H9 (cell line): Measurements from ENCODE around the gene COL4A6. TPM values are rescaled to one million over a fixed set of nuclear protein-coding genes. Genes with fewer than 3 reads are reported as not detected.

Experiments
- DNase-seq: peaks from one replicate; pipeline ENCODE4 v3.0.0-alpha.2; 2017
- H2AFZ ChIP-seq: one replicate; pipeline ENCODE4 v1.6.1; 2013; ENCODE audit warnings: mild to moderate bottlenecking, low read length, control low read depth, moderate library complexity
- H2AK5ac ChIP-seq: 2 replicates; pipeline ENCODE4 v1.6.1; 2013; ENCODE audit warnings: low read length, control low read depth, mixed read lengths; ENCODE audit not compliant: insufficient read length
- H2BK120ac ChIP-seq: one replicate; pipeline ENCODE4 v1.6.1; 2013; ENCODE audit warnings: low read depth, mild to moderate bottlenecking, low read length, control low read depth, inconsistent platforms; ENCODE audit not compliant: poor library complexity, severe bottlenecking
- H2BK12ac ChIP-seq: 2 replicates; pipeline ENCODE4 v1.6.1; 2013; ENCODE audit warnings: low read length, control low read depth, mixed read lengths, low read depth; ENCODE audit not compliant: insufficient read length
- H2BK15ac ChIP-seq: 2 replicates; pipeline ENCODE4 v1.6.1; 2013; ENCODE audit warnings: low read depth, low read length, control low read depth
- H2BK20ac ChIP-seq: one replicate; pipeline ENCODE4 v1.6.1; 2013; ENCODE audit warnings: low read depth, mild to moderate bottlenecking, low read length, control low read depth, inconsistent platforms; ENCODE audit not compliant: poor library complexity, severe bottlenecking
- H2BK5ac ChIP-seq: 2 replicates; pipeline ENCODE4 v1.6.1; 2013; ENCODE audit warnings: low read length, control low read depth, mixed read lengths; ENCODE audit not compliant: insufficient read length
- H3K14ac ChIP-seq: 2 replicates; pipeline ENCODE4 v1.6.1; 2013; ENCODE audit warnings: low read length, control low read depth; ENCODE audit not compliant: insufficient read depth
- H3K18ac ChIP-seq: 2 replicates; pipeline ENCODE4 v1.6.1; 2013; ENCODE audit warnings: low read depth, mild to moderate bottlenecking, mixed read lengths, low read length, control low read depth; ENCODE audit not compliant: insufficient read length
- H3K23ac ChIP-seq: 2 replicates; pipeline ENCODE4 v1.6.1; 2013; ENCODE audit warnings: low read length, control low read depth, mixed read lengths, low read depth; ENCODE audit not compliant: insufficient read length
- H3K23me2 ChIP-seq: 2 replicates; pipeline ENCODE4 v1.6.1; 2013; ENCODE audit warnings: low read depth, mild to moderate bottlenecking, mixed read lengths, low read length, control low read depth; ENCODE audit not compliant: insufficient read length, poor library complexity, severe bottlenecking
- H3K27ac ChIP-seq: 2 replicates; pipeline ENCODE4 v1.5.1; 2013; ENCODE audit warnings: low read length, control low read depth, mixed read lengths, low read depth; ENCODE audit not compliant: insufficient read length
- H3K27me3 ChIP-seq: 2 replicates; pipeline ENCODE4 v1.6.1; 2013; ENCODE audit warnings: low read length, control low read depth, inconsistent platforms; ENCODE audit not compliant: insufficient read depth
- H3K4ac ChIP-seq: 2 replicates; pipeline ENCODE4 v1.6.1; 2013; ENCODE audit warnings: low read depth, mild to moderate bottlenecking, control low read depth, inconsistent platforms, low read length, moderate library complexity
- H3K4me1 ChIP-seq: 2 replicates; pipeline ENCODE4 v1.6.1; 2013; ENCODE audit warnings: low read length, control low read depth, inconsistent platforms; ENCODE audit not compliant: insufficient read depth
- H3K4me2 ChIP-seq: 2 replicates; pipeline ENCODE4 v1.6.1; 2013; ENCODE audit warnings: low read length, control low read depth, mixed read lengths; ENCODE audit not compliant: insufficient read length, insufficient read depth
- H3K56ac ChIP-seq: 2 replicates; pipeline ENCODE4 v1.6.1; 2013; ENCODE audit warnings: low read depth, mild to moderate bottlenecking, mixed read lengths, low read length, control low read depth; ENCODE audit not compliant: insufficient read length
- H3K79me1 ChIP-seq: 2 replicates; pipeline ENCODE4 v1.6.1; 2013; ENCODE audit warnings: low read depth, mild to moderate bottlenecking, moderate library complexity, low read length, control low read depth, inconsistent platforms; ENCODE audit not compliant: insufficient read depth, poor library complexity, severe bottlenecking
- H3K79me2 ChIP-seq: 2 replicates; pipeline ENCODE4 v1.6.1; 2013; ENCODE audit warnings: low read length, control low read depth, inconsistent platforms; ENCODE audit not compliant: insufficient read depth
- H3K9ac ChIP-seq: 2 replicates; pipeline ENCODE4 v1.6.1; 2013; ENCODE audit warnings: low read length, control low read depth, mixed read lengths; ENCODE audit not compliant: insufficient read length; ENCODE audit errors: extremely low read depth
- H3K9me3 ChIP-seq: one replicate; pipeline ENCODE4 v1.6.1; 2013; ENCODE audit warnings: low read depth, low read length, inconsistent platforms; ENCODE audit not compliant: control insufficient read depth
- H3T11ph ChIP-seq: one replicate; pipeline ENCODE4 v1.6.1; 2013; ENCODE audit warnings: mild to moderate bottlenecking, low read length, control low read depth, inconsistent platforms
- H4K20me1 ChIP-seq: one replicate; pipeline ENCODE4 v1.6.1; 2013; ENCODE audit not compliant: control insufficient read depth, insufficient read length, insufficient read depth
- H4K5ac ChIP-seq: 2 replicates; pipeline ENCODE4 v1.6.1; 2013; ENCODE audit warnings: low read depth, mild to moderate bottlenecking, mixed read lengths, low read length, control low read depth; ENCODE audit not compliant: insufficient read length
- H4K8ac ChIP-seq: replicated peaks from 2 replicates; pipeline ENCODE4 v1.6.1; 2013; ENCODE audit warnings: low read length, control low read depth, mixed read lengths, low read depth; ENCODE audit not compliant: insufficient read length
- H4K91ac ChIP-seq: 2 replicates; pipeline ENCODE4 v1.6.1; 2013; ENCODE audit warnings: low read depth, mild to moderate bottlenecking, moderate library complexity, mixed read lengths, low read length, control low read depth; ENCODE audit not compliant: insufficient read length
- H3K27ac Mint-ChIP-seq, 3 experiments: 2 replicates in 2 of 3; 3 replicates in 1 of 3; pipeline ENCODE4 v1.8.0; 2020 to 2021; ENCODE audit warnings: mixed read lengths in 3 of 3, mild to moderate bottlenecking in 1 of 3, moderate library complexity in 1 of 3
- H3K27me3 Mint-ChIP-seq: 2 replicates; pipeline ENCODE4 v1.8.0; 2021; ENCODE audit warnings: low read depth, mild to moderate bottlenecking, moderate library complexity, mixed read lengths
- H3K36me3 Mint-ChIP-seq, 3 experiments: 2 replicates in 2 of 3; 3 replicates in 1 of 3; pipeline ENCODE4 v1.8.0; 2020 to 2021; ENCODE audit warnings: low read depth in 3 of 3, mixed read lengths in 3 of 3; ENCODE audit not compliant: insufficient read depth in 1 of 3
- H3K4me1 Mint-ChIP-seq, 2 experiments: 2 replicates each; pipeline ENCODE4 v1.8.0; 2020; ENCODE audit warnings: mixed read lengths in 2 of 2
- H3K4me3 Mint-ChIP-seq, 2 experiments: 2 replicates in 1 of 2; 3 replicates in 1 of 2; pipeline ENCODE4 v1.8.0; 2020 to 2021; ENCODE audit warnings: mild to moderate bottlenecking in 2 of 2, mixed read lengths in 2 of 2, moderate library complexity in 1 of 2
- H3K9me3 Mint-ChIP-seq, 2 experiments: 2 replicates in 1 of 2; 3 replicates in 1 of 2; pipeline ENCODE4 v1.8.0; 2020; ENCODE audit warnings: mild to moderate bottlenecking in 2 of 2, mixed read lengths in 2 of 2, moderate library complexity in 1 of 2
- WGBS: extraction: QIAGEN DNeasy Blood & Tissue Kit; methylation state at CpG from one replicate; pipeline ENCODE4 v1.1.7; 2013; ENCODE audit warnings: missing lambda C conversion rate, low lambda C conversion rate, mixed read lengths; ENCODE audit not compliant: insufficient read length; ENCODE audit errors: extremely low coverage; 5-methylcytosine and 5-hydroxymethylcytosine counted together
- total RNA-seq: library from RNA; stranded (reverse); gene quantifications from 2 replicates; pipeline ENCODE4 v1.2.1, GENCODE V29; 2021
- TF ChIP-seq, protein P1 (sequence below): fragments of 200-600 bp; sonication (generic); conservative IDR thresholded peaks from 3 replicates; pipeline ENCODE4 v1.8.0; 2021; ENCODE audit warnings: antibody characterized with exemption, mild to moderate bottlenecking

The COL4A6 gene
- total RNA-seq, 1 experiment from 2014 or later, result 16.7 TPM

GRCh38 chrX:108396188-108396891 is 41.9 kb downstream of the COL4A6 start:
- H3K9me3 Mint-ChIP-seq, result peaks cover 4 to 7% of the 10 kb centered on the region in 2 experiments
- Histone ChIP-seq H4K8ac (no peak overlapping the region), H3K27me3 (no peaks in the 10 kb centered on the region), H3K4me1 (peaks cover 8% of the 10 kb centered on the region; the same call in 1 of the 2 replicates), H3K79me1 (no peaks in the 10 kb centered on the region), H3K9me3 (no peaks in the 10 kb centered on the region), H2BK120ac (no peak overlapping the region), H2BK15ac (no peak overlapping the region), H2AFZ (no peak overlapping the region), H3K27ac (peak overlapping the region; percentile 10), H2AK5ac (no peak overlapping the region), H3K14ac (no peak overlapping the region), H3K4ac (no peak overlapping the region; the same call in 1 of the 2 replicates), H4K5ac (no peak overlapping the region), H2BK5ac (no peak overlapping the region), H3K18ac (peak overlapping the region; percentile 21), H4K91ac (no peak overlapping the region), H3K56ac (no peak overlapping the region), H3K4me2 (peak overlapping the region; percentile 4), H3K9ac (no peak overlapping the region), H2BK12ac (no peak overlapping the region), H3K23ac (no peak overlapping the region), H4K20me1 (no peaks in the 10 kb centered on the region), H2BK20ac (no peak overlapping the region), H3T11ph (no peak overlapping the region), H3K79me2 (no peaks in the 10 kb centered on the region), H3K23me2 (no peaks in the 10 kb centered on the region)
- TF ChIP-seq, protein P1, sequence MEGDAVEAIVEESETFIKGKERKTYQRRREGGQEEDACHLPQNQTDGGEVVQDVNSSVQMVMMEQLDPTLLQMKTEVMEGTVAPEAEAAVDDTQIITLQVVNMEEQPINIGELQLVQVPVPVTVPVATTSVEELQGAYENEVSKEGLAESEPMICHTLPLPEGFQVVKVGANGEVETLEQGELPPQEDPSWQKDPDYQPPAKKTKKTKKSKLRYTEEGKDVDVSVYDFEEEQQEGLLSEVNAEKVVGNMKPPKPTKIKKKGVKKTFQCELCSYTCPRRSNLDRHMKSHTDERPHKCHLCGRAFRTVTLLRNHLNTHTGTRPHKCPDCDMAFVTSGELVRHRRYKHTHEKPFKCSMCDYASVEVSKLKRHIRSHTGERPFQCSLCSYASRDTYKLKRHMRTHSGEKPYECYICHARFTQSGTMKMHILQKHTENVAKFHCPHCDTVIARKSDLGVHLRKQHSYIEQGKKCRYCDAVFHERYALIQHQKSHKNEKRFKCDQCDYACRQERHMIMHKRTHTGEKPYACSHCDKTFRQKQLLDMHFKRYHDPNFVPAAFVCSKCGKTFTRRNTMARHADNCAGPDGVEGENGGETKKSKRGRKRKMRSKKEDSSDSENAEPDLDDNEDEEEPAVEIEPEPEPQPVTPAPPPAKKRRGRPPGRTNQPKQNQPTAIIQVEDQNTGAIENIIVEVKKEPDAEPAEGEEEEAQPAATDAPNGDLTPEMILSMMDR, result no peak
- H3K4me3 Mint-ChIP-seq, result peak overlapping the region in 1 of 2 experiments; percentile 25; a peak in 1 of 5 replicates
- peak; percentile 42 for DNase-seq
- H3K36me3 Mint-ChIP-seq, result peaks cover 0 to 13% (median 7%) of the 10 kb centered on the region in 3 experiments; a peak in 6 of 7 replicates
- no CpG with 5 or more reads among the region's 6 CpGs for WGBS
- peaks cover 43 to 49% of the 10 kb centered on the region in 2 experiments for H3K4me1 Mint-ChIP-seq
- H3K27ac Mint-ChIP-seq, result peak overlapping the region; percentile 20 to 70 (median 53); a peak in 6 of 7 replicates
- no peaks in the 10 kb centered on the region for H3K27me3 Mint-ChIP-seq
